GM13977 (cell line): Measurements from ENCODE around the gene GATAD2B.

ENCODE experiments used
- DNase-seq: peaks from one replicate; pipeline ENCODE4 v3.0.0; 2012; ENCODE audit warnings: low spot score
- in situ Hi-C: fragments of 300-500 bp; cut with MboI; formaldehyde crosslinking; loops from one replicate; pipeline ENCODE4 v1.12.0; 2022; ENCODE audit warnings: low sequenced_read_pairs, low pct_unique_long_range_greater_than_20kb, mixed read lengths, inconsistent platforms; ENCODE audit not compliant: unreplicated experiment
- TF ChIP-seq, protein P1 (sequence below): IDR thresholded peaks from 2 replicates; pipeline ENCODE4 v1.5.1; 2012; ENCODE audit warnings: mild to moderate bottlenecking, control low read depth; ENCODE audit not compliant: insufficient read depth; ENCODE audit errors: extremely low read depth, missing control alignments

Gene GATAD2B

GRCh38 chr1:153958961-153959260 is 36.1 kb upstream of the GATAD2B start:
- in situ Hi-C loops: no loop called here
- DNase-seq: no peak
- TF ChIP-seq, protein P1, sequence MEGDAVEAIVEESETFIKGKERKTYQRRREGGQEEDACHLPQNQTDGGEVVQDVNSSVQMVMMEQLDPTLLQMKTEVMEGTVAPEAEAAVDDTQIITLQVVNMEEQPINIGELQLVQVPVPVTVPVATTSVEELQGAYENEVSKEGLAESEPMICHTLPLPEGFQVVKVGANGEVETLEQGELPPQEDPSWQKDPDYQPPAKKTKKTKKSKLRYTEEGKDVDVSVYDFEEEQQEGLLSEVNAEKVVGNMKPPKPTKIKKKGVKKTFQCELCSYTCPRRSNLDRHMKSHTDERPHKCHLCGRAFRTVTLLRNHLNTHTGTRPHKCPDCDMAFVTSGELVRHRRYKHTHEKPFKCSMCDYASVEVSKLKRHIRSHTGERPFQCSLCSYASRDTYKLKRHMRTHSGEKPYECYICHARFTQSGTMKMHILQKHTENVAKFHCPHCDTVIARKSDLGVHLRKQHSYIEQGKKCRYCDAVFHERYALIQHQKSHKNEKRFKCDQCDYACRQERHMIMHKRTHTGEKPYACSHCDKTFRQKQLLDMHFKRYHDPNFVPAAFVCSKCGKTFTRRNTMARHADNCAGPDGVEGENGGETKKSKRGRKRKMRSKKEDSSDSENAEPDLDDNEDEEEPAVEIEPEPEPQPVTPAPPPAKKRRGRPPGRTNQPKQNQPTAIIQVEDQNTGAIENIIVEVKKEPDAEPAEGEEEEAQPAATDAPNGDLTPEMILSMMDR: no peak

- DNase-seq: peak; percentile 98
- TF ChIP-seq, protein P1: peak; percentile 19
- in situ Hi-C loops: no loop called here
Observed at GRCh38 chr1:153958111-153958960, 35.6 kb upstream of the GATAD2B start, which contains the start of gene CRTC2. CRTC2 (minus strand) TSS chr1:153958612; CDS start chr1:153958497, 115 bp downstream.

DNA sequence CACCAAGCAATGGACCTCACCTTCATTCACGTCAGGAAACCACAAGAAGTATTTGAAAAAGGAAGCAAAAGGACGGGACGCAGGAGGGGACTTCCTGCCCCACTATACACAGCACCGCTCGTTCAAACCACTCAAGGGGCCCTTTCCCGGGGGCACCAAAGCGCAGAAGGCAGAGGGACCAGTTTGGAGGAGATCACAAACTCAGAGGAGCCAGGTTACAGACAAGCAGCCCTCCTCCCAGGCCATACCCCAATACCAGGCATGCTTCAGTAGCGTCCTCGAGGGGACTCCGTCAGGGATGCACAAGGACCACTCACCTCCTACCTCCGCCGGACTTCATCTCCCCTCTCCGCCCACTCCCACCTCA is 35.0 kb upstream of the GATAD2B start:
- in situ Hi-C loops: no loop called here
- DNase-seq: peak; percentile 69
- TF ChIP-seq, protein P1: no peak

DNA sequence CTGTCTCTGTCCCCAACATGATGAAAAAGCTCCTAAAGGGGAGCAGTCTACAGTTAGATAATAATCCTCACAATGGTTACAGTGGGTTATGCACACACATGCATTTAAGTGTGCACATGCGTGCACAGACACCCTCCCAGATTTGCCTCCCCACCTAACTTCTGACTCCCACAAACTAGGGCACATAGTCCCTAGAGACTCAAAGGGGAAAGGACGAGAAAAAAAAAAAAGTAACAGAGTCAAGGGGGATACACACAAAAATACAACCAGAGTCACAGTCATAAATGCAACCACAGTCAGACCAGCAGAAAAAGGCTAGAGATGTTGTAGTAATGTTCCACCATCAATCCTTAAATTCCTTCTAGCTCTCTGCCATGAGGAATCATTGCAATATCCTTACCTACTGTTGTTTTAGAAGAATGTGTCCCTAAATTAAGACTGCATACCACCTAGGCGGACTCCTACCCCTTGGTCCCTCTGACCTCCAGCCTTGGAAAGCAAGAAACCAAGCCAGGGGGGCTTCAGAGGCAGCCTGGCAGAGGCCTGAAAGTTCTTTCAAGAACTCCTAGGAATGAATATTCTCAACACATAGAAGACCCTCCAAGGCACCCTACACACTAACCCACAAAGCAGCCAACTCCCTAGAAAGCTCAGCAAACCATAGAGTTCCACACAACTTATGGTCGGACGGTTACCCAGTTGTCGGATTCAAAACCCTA is 34.4 kb upstream of the GATAD2B start:
- TF ChIP-seq, protein P1: no peak
- in situ Hi-C loops: no loop called here

DNA sequence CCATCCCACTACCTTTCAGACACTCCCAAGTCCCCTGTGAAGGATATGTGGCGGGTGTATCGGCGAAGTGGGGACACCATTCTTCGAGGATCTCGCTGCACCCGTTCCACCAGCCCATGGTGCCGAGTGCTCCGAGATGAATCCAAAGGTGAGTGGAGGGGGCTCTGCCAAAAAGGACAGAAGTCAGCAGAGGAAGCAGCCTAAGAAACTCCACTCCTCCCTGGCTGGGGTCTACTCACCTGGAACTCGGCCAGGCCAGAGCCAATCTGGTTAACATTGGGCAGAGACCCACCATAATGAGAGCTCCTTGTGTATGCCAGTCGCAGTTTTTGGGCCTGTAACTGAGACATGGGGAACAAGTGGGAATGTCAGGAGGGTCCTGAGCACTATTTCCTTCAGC is 32.1 kb upstream of the GATAD2B start:
- no peak for DNase-seq
- in situ Hi-C loops: no loop called here
- TF ChIP-seq, protein P1: no peak

More for the DNA sequence above, 34.4 kb upstream of the GATAD2B start:
- DNase-seq: no peak

- no peak for DNase-seq
- in situ Hi-C loops: no loop called here
Observed at GRCh38 chr1:153953859-153954365, 31.1 kb upstream of the GATAD2B start.

More at GRCh38 chr1:153953859-153954365, 31.1 kb upstream of the GATAD2B start:
- TF ChIP-seq, protein P1: no peak
